Endothelial cell of umbilical vein (primary cell): Measurements from ENCODE around the gene SEC63. TPM values are rescaled to one million over a fixed set of nuclear protein-coding genes. Genes with fewer than 3 reads are reported as not detected.

ENCODE experiments used
- BruUV-seq: library from RNA; stranded (reverse); fragments of 400-500 nt; replicated peaks from 2 replicates; lab custom pipeline; 2021; lab: Mats Ljungman, UMichigan
- CTCF ChIA-PET: fragments of 300-600, 350-600 bp; sonication (Branson Sonifier 250); formaldehyde crosslinking; loops from one replicate; lab custom pipeline; 2021; ENCODE audit warnings: antibody characterized with exemption, inconsistent platforms; lab: Charles Lee
- POLR2A ChIA-PET: fragments of 300-600, 350-600 bp; sonication (Branson Sonifier 250); formaldehyde crosslinking; loops from one replicate; lab custom pipeline; 2021; ENCODE audit warnings: antibody characterized with exemption, inconsistent platforms; lab: Charles Lee
- DNase-seq: peaks from one replicate; pipeline ENCODE4 v3.0.0-alpha.2; 2011; ENCODE audit warnings: low read depth, low spot score
- FAIRE-seq: peaks from 2 replicates; lab custom pipeline; 2011; peaks lifted over from hg19 to GRCh38; lab: Jason Lieb, UNC
- H2AFZ ChIP-seq: 2 replicates; pipeline ENCODE4 v1.6.0; 2012; ENCODE audit warnings: low read depth, low read length, control low read depth, inconsistent platforms
- H3K27ac ChIP-seq: 2 replicates; pipeline ENCODE4 v1.5.1; 2011; ENCODE audit warnings: low read depth, mild to moderate bottlenecking, control low read depth, low read length, moderate library complexity; ENCODE audit not compliant: insufficient read depth
- H3K27me3 ChIP-seq, 2 experiments: 2 replicates each; pipeline versions ENCODE4 v1.6.0 to v1.6.1; 2011; ENCODE audit warnings: low read length in 2 of 2, mixed read lengths in 1 of 2; ENCODE audit not compliant: control insufficient read depth in 2 of 2, insufficient read depth in 2 of 2
- H3K36me3 ChIP-seq, 2 experiments: 2 replicates in 1 of 2; 3 replicates in 1 of 2; pipeline ENCODE4 v1.5.1; 2011; ENCODE audit warnings: low read length in 2 of 2, mild to moderate bottlenecking in 1 of 2, moderate library complexity in 1 of 2; ENCODE audit not compliant: control insufficient read depth in 2 of 2, insufficient read depth in 2 of 2; ENCODE audit errors: extremely low read depth in 1 of 2
- H3K4me1 ChIP-seq: 3 replicates; pipeline ENCODE4 v1.5.1; 2011; ENCODE audit warnings: mild to moderate bottlenecking, low read length; ENCODE audit not compliant: control insufficient read depth, insufficient read depth; ENCODE audit errors: extremely low read depth
- H3K4me2 ChIP-seq: 2 replicates; pipeline ENCODE4 v1.6.1; 2011; ENCODE audit warnings: low read length, control low read depth, mixed read lengths; ENCODE audit not compliant: insufficient read depth
- H3K4me3 ChIP-seq, 3 experiments: fragments of 200-600 bp in 1 of 3; sonication (generic), shearing (Covaris generic) in 1 of 3; replicated peaks in 1 of 3; 2 replicates each; pipeline ENCODE4 v1.5.1; 2011 to 2016; ENCODE audit warnings: control low read depth in 3 of 3, low read length in 3 of 3, mild to moderate bottlenecking in 2 of 3, inconsistent platforms in 1 of 3, low read depth in 1 of 3, moderate library complexity in 1 of 3; ENCODE audit not compliant: insufficient read depth in 1 of 3
- H3K79me2 ChIP-seq: 2 replicates; pipeline ENCODE4 v1.6.0; 2012; ENCODE audit warnings: low read length, inconsistent platforms; ENCODE audit not compliant: control insufficient read depth, insufficient read depth
- H3K9ac ChIP-seq: replicated peaks from 2 replicates; pipeline ENCODE3; 2011; ENCODE audit warnings: low read length, control low read depth; ENCODE audit not compliant: insufficient read depth; ENCODE audit errors: extremely low read depth
- H3K9me1 ChIP-seq: replicated peaks from 3 replicates; pipeline ENCODE4 v1.6.0; 2011; ENCODE audit warnings: mild to moderate bottlenecking, low read length; ENCODE audit not compliant: control insufficient read depth, insufficient read depth; ENCODE audit errors: extremely low read depth
- H3K9me3 ChIP-seq: replicated peaks from 2 replicates; pipeline ENCODE4 v1.5.1; 2012; ENCODE audit warnings: low read length, inconsistent platforms; ENCODE audit not compliant: control insufficient read depth, insufficient read depth
- H4K20me1 ChIP-seq: replicated peaks from 2 replicates; pipeline ENCODE3; 2011; ENCODE audit warnings: mild to moderate bottlenecking, low read length; ENCODE audit not compliant: control insufficient read depth, insufficient read depth; ENCODE audit errors: extremely low read depth
- CTCF ChIP-seq, 2 donors: IDR thresholded peaks; 1 replicate in 1 of 2; 2 replicates in 1 of 2; pipeline ENCODE4 v1.5.1; 2011; ENCODE audit warnings: low read length in 2 of 2, mild to moderate bottlenecking in 2 of 2, moderate library complexity in 2 of 2, control low read depth in 1 of 2, inconsistent platforms in 1 of 2, low read depth in 1 of 2; ENCODE audit not compliant: insufficient read depth in 1 of 2; ENCODE audit errors: extremely low read depth in 1 of 2
- EZH2 ChIP-seq: IDR thresholded peaks from 2 replicates; pipeline ENCODE4 v1.6.1; 2012; ENCODE audit warnings: borderline replicate concordance, low read depth, mild to moderate bottlenecking, moderate library complexity, low read length, inconsistent platforms; ENCODE audit not compliant: severe bottlenecking
- FOS ChIP-seq: IDR thresholded peaks from 2 replicates; pipeline ENCODE4 v1.6.1; 2011; ENCODE audit warnings: mild to moderate bottlenecking, low read length, moderate library complexity, borderline replicate concordance; ENCODE audit not compliant: insufficient read depth
- GATA2 ChIP-seq: IDR thresholded peaks from 2 replicates; pipeline ENCODE4 v1.7.0; 2011; ENCODE audit warnings: low read depth, mild to moderate bottlenecking, moderate library complexity, mixed read lengths, low read length; ENCODE audit not compliant: insufficient read length, insufficient read depth
- JUN ChIP-seq: IDR thresholded peaks from 2 replicates; pipeline ENCODE4 v1.6.1; 2011; ENCODE audit warnings: borderline replicate concordance, low read depth; ENCODE audit not compliant: insufficient read length, insufficient read depth
- MAX ChIP-seq: IDR thresholded peaks from 2 replicates; pipeline ENCODE4 v1.6.1; 2011; ENCODE audit not compliant: insufficient read depth, insufficient read length
- MYC ChIP-seq: IDR thresholded peaks from one replicate; pipeline ENCODE4 v1.6.1; 2011; ENCODE audit warnings: mild to moderate bottlenecking, low read depth, low read length
- POLR2A ChIP-seq: IDR thresholded peaks from 2 replicates; pipeline ENCODE4 v1.6.1; 2012; ENCODE audit warnings: low read depth, mild to moderate bottlenecking, control low read depth, low read length
- POLR2AphosphoS5 ChIP-seq: IDR thresholded peaks from 2 replicates; pipeline ENCODE4 v1.6.1; 2012; ENCODE audit warnings: low read depth, mild to moderate bottlenecking, control low read depth, low read length, moderate library complexity; ENCODE audit not compliant: insufficient read depth
- dilution Hi-C: fragments of 300-500 bp; cut with MboI; formaldehyde crosslinking; loops from one replicate; pipeline ENCODE4 v1.15.0; 2019; ENCODE audit warnings: low sequenced_read_pairs; ENCODE audit not compliant: extremely low pct_ligation_motif_present
- intact Hi-C: fragments of 100-400 bp; cut with micrococcal nuclease; formaldehyde crosslinking; loops from one replicate; pipeline ENCODE4 v1.10.0; 2022
- polyA plus RNA-seq, 4 experiments: library from polyadenylated mRNA; depleted of rRNA in 3 of 4; stranded (reverse) in 3 of 4; unstranded in 1 of 4; fragments of >200 nt; gene quantifications; 2 replicates each; pipeline versions ENCODE4 v1.2.1 to v1.2.3, GENCODE V29; 2011 to 2012; ENCODE audit warnings: missing spikeins in 1 of 4
- total RNA-seq: library from RNA; stranded (reverse); gene quantifications from 2 replicates; pipeline ENCODE4 v1.2.3, GENCODE V29; 2021

SEC63 gene
- total and polyA plus RNA-seq, 2 donors (not counting 3 experiments of a cell fraction or from before 2014, with no cell fraction given): 14.8 to 132 TPM

GRCh38 chr6:107971181-107971580 is 13.2 kb upstream of the SEC63 start:
- Histone ChIP-seq H3K4me3 (no peak overlapping the region), H3K27me3 (peaks cover 11 to 12% of the 10 kb centered on the region in 2 experiments), H3K9me3 (no peaks in the 10 kb centered on the region), H3K4me2 (no peak overlapping the region), H3K79me2 (no peaks in the 10 kb centered on the region), H3K36me3 (no peaks in the 10 kb centered on the region), H4K20me1 (no peaks in the 10 kb centered on the region), H3K9ac (no peak overlapping the region), H2AFZ (no peak overlapping the region), H3K27ac (no peak overlapping the region), H3K9me1 (no peaks in the 10 kb centered on the region), H3K4me1 (no peaks in the 10 kb centered on the region)
- TF ChIP-seq GATA2: no peak
- TF ChIP-seq EZH2: no peak
- no peak for TF ChIP-seq JUN
- TF ChIP-seq FOS: no peak
- no peak for TF ChIP-seq MAX
- TF ChIP-seq CTCF (IDR thresholded peaks at IDR 0.05; ENCODE audit: extremely low read depth in 1 of 2, insufficient read depth in 1 of 2, low read depth in 1 of 2, low read length in 2 of 2): no peak
- no peak for TF ChIP-seq MYC
- no peak for TF ChIP-seq POLR2AphosphoS5
- TF ChIP-seq POLR2A: no peak
- BruUV-seq: no TSS peak
- dilution Hi-C loops: no loop called here
- POLR2A ChIA-PET: no interaction called here
- no peak for FAIRE-seq
- CTCF ChIA-PET: interaction anchor here (0.6 kb wide), 1 partner anchor 22 kb away, joined by 6 read pairs; no protein-coding TSS in a partner anchor
- DNase-seq: no peak
- intact Hi-C loops: no loop called here
